H1 (cell line): ENCODE results near the gene NGEF. TPM values are rescaled to one million over a fixed set of nuclear protein-coding genes. Genes with fewer than 3 reads are reported as not detected.

Source experiments
- CTCF ChIA-PET: fragments of 300-600 bp; sonication (Branson Sonifier 250); formaldehyde crosslinking; loops from one replicate; lab custom pipeline; 2021; ENCODE audit not compliant: partially characterized antibody; lab: Charles Lee
- POLR2A ChIA-PET: fragments of 300-600 bp; sonication (Branson Sonifier 250); formaldehyde crosslinking; loops from one replicate; lab custom pipeline; 2021; ENCODE audit warnings: inconsistent platforms; ENCODE audit not compliant: partially characterized antibody; lab: Charles Lee
- DNase-seq, 2 experiments: peaks; one replicate each; pipeline versions ENCODE4 v3.0.0 to v3.0.0-alpha.2; 2010 to 2022; ENCODE audit warnings: low spot score in 2 of 2, low read depth in 1 of 2, mixed read lengths in 1 of 2
- FAIRE-seq: peaks from 2 replicates; lab custom pipeline; 2011; peaks lifted over from hg19 to GRCh38; lab: Jason Lieb, UNC
- H2AFZ ChIP-seq: 2 replicates; pipeline ENCODE4 v1.8.1; 2012; ENCODE audit warnings: low read length, inconsistent platforms
- H2AK5ac ChIP-seq: 2 replicates; pipeline ENCODE4 v1.6.1; 2013; ENCODE audit warnings: low read depth, low read length
- H2BK120ac ChIP-seq: replicated peaks from 2 replicates; pipeline ENCODE3; 2013; ENCODE audit warnings: low read depth, low read length, inconsistent platforms
- H2BK12ac ChIP-seq: 2 replicates; pipeline ENCODE4 v1.6.1; 2013; ENCODE audit warnings: low read depth, low read length
- H2BK15ac ChIP-seq: 2 replicates; pipeline ENCODE4 v1.6.1; 2013; ENCODE audit warnings: low read length
- H2BK20ac ChIP-seq: 2 replicates; pipeline ENCODE4 v1.6.1; 2013; ENCODE audit warnings: low read length
- H2BK5ac ChIP-seq: 2 replicates; pipeline ENCODE4 v1.6.1; 2013; ENCODE audit warnings: low read depth, low read length
- H3K14ac ChIP-seq: 2 replicates; pipeline ENCODE4 v1.6.1; 2013; ENCODE audit warnings: inconsistent platforms; ENCODE audit not compliant: insufficient read length
- H3K18ac ChIP-seq: 2 replicates; pipeline ENCODE4 v1.6.1; 2013; ENCODE audit warnings: low read length; ENCODE audit errors: extremely low read depth
- H3K23ac ChIP-seq: 2 replicates; pipeline ENCODE4 v1.6.1; 2013; ENCODE audit warnings: inconsistent platforms; ENCODE audit not compliant: insufficient read length
- H3K23me2 ChIP-seq: 2 replicates; pipeline ENCODE4 v1.6.1; 2013; ENCODE audit warnings: low read depth, low read length
- H3K27ac ChIP-seq: 2 replicates; pipeline ENCODE4 v1.6.1; 2011; ENCODE audit warnings: low read depth, low read length, inconsistent platforms
- H3K27me3 ChIP-seq, 4 experiments: replicated peaks in 1 of 4; 1 replicate in 1 of 4; 2 replicates in 3 of 4; pipeline versions ENCODE4 v1.6.1 to v1.8.1; 2011 to 2013; ENCODE audit warnings: low read length in 3 of 4, mild to moderate bottlenecking in 3 of 4, inconsistent platforms in 2 of 4, mixed read lengths in 2 of 4, moderate library complexity in 1 of 4; ENCODE audit not compliant: control insufficient read depth in 3 of 4, insufficient read depth in 3 of 4; ENCODE audit errors: extremely low read depth in 1 of 4
- H3K36me3 ChIP-seq, 4 experiments: 2 replicates each; pipeline versions ENCODE4 v1.6.1 to v1.8.1; 2011 to 2013; ENCODE audit warnings: mild to moderate bottlenecking in 4 of 4, low read length in 3 of 4, moderate library complexity in 2 of 4, control low read depth in 1 of 4, inconsistent platforms in 1 of 4; ENCODE audit not compliant: insufficient read depth in 4 of 4, control insufficient read depth in 2 of 4
- H3K4ac ChIP-seq: replicated peaks from 2 replicates; pipeline ENCODE3; 2013; ENCODE audit warnings: low read length, low read depth, mixed read lengths, inconsistent platforms; ENCODE audit not compliant: insufficient read length
- H3K4me1 ChIP-seq, 4 experiments: replicated peaks in 1 of 4; 1 replicate in 1 of 4; 2 replicates in 3 of 4; pipeline versions ENCODE4 v1.6.1 to v1.8.1; 2011 to 2013; ENCODE audit warnings: low read length in 3 of 4, inconsistent platforms in 2 of 4, mixed read lengths in 1 of 4; ENCODE audit not compliant: insufficient read depth in 4 of 4, control insufficient read depth in 3 of 4
- H3K4me2 ChIP-seq, 2 experiments: 2 replicates each; pipeline versions ENCODE4 v1.6.1 to v1.8.1; 2011 to 2013; ENCODE audit warnings: low read depth in 2 of 2, low read length in 2 of 2, control low read depth in 1 of 2, inconsistent platforms in 1 of 2, mild to moderate bottlenecking in 1 of 2; ENCODE audit not compliant: insufficient read depth in 1 of 2
- H3K4me3 ChIP-seq, 4 experiments: fragments of 200-600, 300-600 bp in 1 of 4; sonication (generic), shearing (Covaris generic), sonication (Bioruptor Twin) in 1 of 4; 2 replicates each; pipeline versions ENCODE4 v1.5.1 to v1.8.1; 2011 to 2016; ENCODE audit warnings: low read length in 4 of 4, low read depth in 3 of 4, control low read depth in 2 of 4, inconsistent platforms in 2 of 4, mild to moderate bottlenecking in 2 of 4, mixed read lengths in 1 of 4, moderate library complexity in 1 of 4; ENCODE audit not compliant: insufficient read depth in 2 of 4; ENCODE audit errors: extremely low read depth in 1 of 4
- H3K56ac ChIP-seq: replicated peaks from 2 replicates; pipeline ENCODE3; 2013; ENCODE audit warnings: low read depth, mild to moderate bottlenecking, mixed read lengths, low read length, inconsistent platforms; ENCODE audit not compliant: insufficient read length
- H3K79me1 ChIP-seq: 2 replicates; pipeline ENCODE4 v1.6.1; 2013; ENCODE audit warnings: low read depth, low read length, control low read depth
- H3K79me2 ChIP-seq, 2 experiments: 2 replicates each; pipeline versions ENCODE4 v1.6.1 to v1.8.1; 2012 to 2013; ENCODE audit warnings: low read length in 2 of 2, mild to moderate bottlenecking in 2 of 2, inconsistent platforms in 1 of 2; ENCODE audit not compliant: insufficient read depth in 2 of 2, control insufficient read depth in 1 of 2
- H3K9ac ChIP-seq, 4 experiments: replicated peaks in 1 of 4; 1 replicate in 1 of 4; 2 replicates in 3 of 4; pipeline versions ENCODE4 v1.6.1 to v1.8.1; 2011 to 2013; ENCODE audit warnings: low read depth in 3 of 4, low read length in 3 of 4, control low read depth in 2 of 4, mild to moderate bottlenecking in 2 of 4, moderate library complexity in 2 of 4, inconsistent platforms in 1 of 4; ENCODE audit errors: extremely low read depth in 1 of 4
- H3K9me3 ChIP-seq, 2 experiments: 2 replicates each; pipeline versions ENCODE4 v1.6.1 to v1.8.1; 2012 to 2013; ENCODE audit warnings: mild to moderate bottlenecking in 2 of 2, moderate library complexity in 2 of 2, control low read depth in 1 of 2, inconsistent platforms in 1 of 2, low read depth in 1 of 2, low read length in 1 of 2, mixed read lengths in 1 of 2; ENCODE audit not compliant: insufficient read depth in 2 of 2
- H4K20me1 ChIP-seq, 2 experiments: replicated peaks in 1 of 2; 2 replicates each; pipeline versions ENCODE3 to v1.8.1; 2011 to 2013; ENCODE audit warnings: inconsistent platforms in 2 of 2, low read length in 2 of 2, mild to moderate bottlenecking in 1 of 2; ENCODE audit not compliant: insufficient read depth in 2 of 2, control insufficient read depth in 1 of 2
- H4K5ac ChIP-seq: 2 replicates; pipeline ENCODE4 v1.6.1; 2013; ENCODE audit warnings: low read length, low read depth, mixed read lengths, inconsistent platforms; ENCODE audit not compliant: insufficient read length
- H4K8ac ChIP-seq: 2 replicates; pipeline ENCODE4 v1.8.0; 2013; ENCODE audit warnings: mild to moderate bottlenecking, moderate library complexity, low read length, inconsistent platforms; ENCODE audit not compliant: insufficient read depth; ENCODE audit errors: extremely low read depth
- H4K91ac ChIP-seq: replicated peaks from 2 replicates; pipeline ENCODE3; 2013; ENCODE audit warnings: low read length, mixed read lengths, inconsistent platforms; ENCODE audit not compliant: insufficient read length
- BACH1 ChIP-seq: IDR thresholded peaks from 2 replicates; pipeline ENCODE4 v1.6.1; 2012; ENCODE audit warnings: low read length, improper control_type of control experiment
- CBX5 ChIP-seq: fragments of 300-800, 300-1000 bp; sonication (generic); IDR thresholded peaks from 2 replicates; pipeline ENCODE4 v1.7.1; 2016; ENCODE audit warnings: antibody characterized with exemption, low read length, low read depth
- GABPA ChIP-seq: IDR thresholded peaks from 2 replicates; pipeline ENCODE4 v1.6.1; 2011; ENCODE audit warnings: mild to moderate bottlenecking, low read length, moderate library complexity, borderline replicate concordance; ENCODE audit not compliant: insufficient read depth
- SIRT6 ChIP-seq: IDR thresholded peaks from one replicate; pipeline ENCODE4 v1.7.1; 2012; ENCODE audit warnings: low read length, inconsistent platforms
- YY1 ChIP-seq: IDR thresholded peaks from 2 replicates; pipeline ENCODE4 v1.6.1; 2011; ENCODE audit warnings: low read depth, mild to moderate bottlenecking, low read length
- WGBS, 2 experiments: shearing (Covaris generic) in 1 of 2; methylation state at CpG; one replicate each; pipeline versions ENCODE4 v1.1.6 to v1.1.7; 2013 to 2015; ENCODE audit warnings: low lambda C conversion rate in 2 of 2, mixed read lengths in 2 of 2, inconsistent platforms in 1 of 2, low coverage in 1 of 2, missing lambda C conversion rate in 1 of 2; ENCODE audit not compliant: insufficient replicate concordance in 2 of 2, insufficient coverage in 1 of 2, insufficient read length in 1 of 2; ENCODE audit errors: extremely low coverage in 1 of 2, missing lambda C conversion rate in 1 of 2; 5-methylcytosine and 5-hydroxymethylcytosine counted together
- polyA plus RNA-seq, 7 experiments: library from polyadenylated mRNA; depleted of rRNA in 3 of 7; stranded (reverse) in 5 of 7; unstranded in 2 of 7; fragments of >200 nt in 5 of 7; fragments of 200-250 nt in 2 of 7; gene quantifications; 1 replicate in 5 of 7; 2 replicates in 1 of 7; 4 replicates in 1 of 7; pipeline versions ENCODE4 v1.2.1 to v1.2.3, GENCODE V29; 2011 to 2013; ENCODE audit warnings: missing spikeins in 2 of 7, mixed read lengths in 2 of 7
- total RNA-seq: library from RNA; stranded (reverse); fragmentation: NEBNext Ultra II Directional; extraction: Animal tissue kit (Norgen Biotek cat#: 25700); gene quantifications from 2 replicates; pipeline ENCODE4 v1.2.1, GENCODE V29; 2021

The NGEF gene
- total and polyA plus RNA-seq, 2 of the 8 experiments (the other 6 are each of a cell fraction or from before 2014, with no cell fraction given), result 2.7 to 3.2 TPM

DNA sequence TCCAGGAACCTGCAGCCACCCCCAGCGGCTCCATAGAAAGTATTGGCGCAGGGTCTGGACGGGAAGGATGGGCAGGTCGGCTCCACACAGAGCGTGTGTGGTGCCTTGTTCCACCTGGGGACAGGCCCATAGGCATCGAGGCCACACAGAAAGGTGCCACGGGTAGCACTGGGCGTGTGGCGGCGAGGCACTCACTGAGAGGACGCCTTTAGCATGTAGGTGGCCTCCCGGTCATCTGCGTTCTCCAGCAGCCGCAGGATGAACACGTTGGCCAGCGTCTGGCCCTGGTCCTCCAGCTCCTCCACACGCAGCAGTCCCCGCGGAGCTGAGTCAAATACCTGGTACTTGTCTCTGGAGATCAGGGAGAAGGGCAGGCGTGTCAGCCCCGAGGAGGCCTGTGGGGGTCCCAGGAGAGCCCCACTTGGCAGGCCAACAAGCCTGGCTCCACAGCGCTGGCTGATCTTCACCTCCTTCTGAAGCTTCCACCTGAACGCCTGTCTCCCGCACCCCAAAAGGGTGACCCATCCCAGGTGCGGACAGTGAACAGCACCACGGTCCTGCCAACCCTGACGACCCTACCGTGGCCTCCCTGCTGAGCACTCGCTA is 129.8 kb downstream of the NGEF start:
- POLR2A ChIA-PET, result no interaction called here
- CTCF ChIA-PET, result interaction anchor here (0.8 to 3.7 kb wide), 8 partner anchors 9 to 326 kb away, joined by 3 to 12 read pairs (median 4); no protein-coding TSS in a partner anchor
- Histone ChIP-seq H3K27ac (no peak overlapping the region), H3K4me1 (peaks cover 0 to 2% (median 0%) of the 10 kb centered on the region in 4 experiments; a peak in 1 of 7 replicates), H4K20me1 (peaks cover 0 to 6% of the 10 kb centered on the region in 2 experiments), H3K4me2 (no peak overlapping the region), H2BK15ac (no peak overlapping the region), H2BK5ac (no peak overlapping the region), H4K8ac (peak overlapping the region; percentile 51; the same call in 1 of the 2 replicates), H3K27me3 (no peaks in the 10 kb centered on the region), H3K56ac (no peak overlapping the region), H2BK20ac (no peak overlapping the region), H3K23me2 (peaks cover 4% of the 10 kb centered on the region), H2AFZ (no peak overlapping the region), H3K79me1 (no peaks in the 10 kb centered on the region), H2AK5ac (no peak overlapping the region), H3K9me3 (no peaks in the 10 kb centered on the region), H3K79me2 (no peaks in the 10 kb centered on the region), H4K91ac (no peak overlapping the region), H3K18ac (no peak overlapping the region), H3K4me3 (no peak overlapping the region), H2BK120ac (no peak overlapping the region), H3K9ac (no peak overlapping the region), H3K14ac (no peak overlapping the region), H4K5ac (no peak overlapping the region), H3K23ac (no peak overlapping the region), H3K4ac (no peak overlapping the region), H2BK12ac (no peak overlapping the region), H3K36me3 (no peaks in the 10 kb centered on the region; a peak in 1 of 8 replicates)
- TF ChIP-seq GABPA (no peak), CBX5 (no peak), SIRT6 (no peak), YY1 (no peak), BACH1 (no peak)
- WGBS, 2 experiments, result 93% methylated on average over 29 of the region's 29 CpGs; no CpG with 5 or more reads in 1 of the 2 experiments
- no peak for FAIRE-seq
- DNase-seq, result no peak
